ENCODE data around the gene ARHGEF38.
A peak's percentile ranks its signal among the peaks of the same experiment; 100 is the strongest.

Gene ARHGEF38

GRCh38 chr4:105551965-105552746, at the start of gene ARHGEF38:
TSS of gene ARHGEF38 (plus strand) at chr4:105552620. CDS start at chr4:105552766, 146 bp downstream.
- DNase-seq = peak; percentile 1

DNA sequence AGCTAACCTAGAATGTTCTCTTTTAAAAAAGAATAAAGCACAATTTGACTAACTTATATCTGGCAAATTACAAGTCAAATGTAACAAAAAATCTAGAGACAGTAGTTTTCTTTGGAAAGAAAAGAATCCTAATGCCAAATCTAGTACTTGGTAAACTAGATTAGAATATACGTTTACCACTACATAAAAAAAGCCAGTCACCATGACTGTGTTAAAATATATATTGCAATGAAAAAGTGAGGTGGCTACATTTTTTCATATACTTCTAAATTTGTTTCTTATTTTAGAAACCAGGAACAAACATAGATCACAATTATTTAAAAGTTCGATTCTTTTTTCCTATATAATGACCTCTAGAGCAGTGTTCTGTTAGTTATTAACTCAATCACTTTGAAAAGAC, 48.9 kb upstream of the ARHGEF38 start:
- DNase-seq = no peak

- no peak for DNase-seq
Measured at GRCh38 chr4:105504744-105505143, 47.7 kb upstream of the ARHGEF38 start.

DNA sequence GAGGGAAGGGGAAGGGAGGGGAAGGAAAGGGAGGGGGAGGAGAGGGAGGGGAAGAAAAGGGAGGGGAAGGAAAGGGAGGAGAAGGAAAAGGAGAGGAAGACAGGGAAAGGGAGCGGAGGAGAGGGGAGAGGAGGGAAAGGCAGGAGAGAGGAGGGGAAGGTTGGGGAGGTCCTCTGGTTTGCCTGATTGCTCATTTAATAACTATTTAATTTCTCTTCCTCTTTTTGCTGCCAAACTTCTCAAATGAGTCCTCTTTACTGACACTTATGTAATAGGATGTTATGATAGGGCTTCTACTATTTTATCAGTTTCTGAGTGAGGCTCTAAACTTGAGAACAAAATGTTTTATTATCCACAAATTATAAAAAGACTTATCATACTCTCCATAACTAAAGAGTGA, 43.1 kb upstream of the ARHGEF38 start:
- no peak for DNase-seq

DNA sequence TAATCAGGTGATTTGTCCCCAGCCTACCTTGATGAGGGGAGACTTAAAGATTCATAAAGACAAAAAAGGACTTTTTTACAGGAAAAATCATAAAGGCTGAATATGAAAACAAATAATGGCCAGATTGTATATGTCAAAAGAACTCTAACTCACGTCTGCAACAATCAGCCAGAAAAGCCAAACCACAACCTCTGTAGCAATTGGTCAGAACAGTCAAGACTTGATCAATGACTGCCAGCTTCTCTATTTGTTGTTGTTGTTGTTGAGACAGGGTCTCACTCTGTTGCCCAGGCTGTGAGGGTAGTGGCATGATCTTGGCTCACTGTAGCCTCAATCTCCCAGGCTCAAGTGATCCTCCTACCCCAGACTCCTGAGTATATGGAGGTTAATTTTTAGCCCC, 42.7 kb upstream of the ARHGEF38 start:
- no peak for DNase-seq

DNA sequence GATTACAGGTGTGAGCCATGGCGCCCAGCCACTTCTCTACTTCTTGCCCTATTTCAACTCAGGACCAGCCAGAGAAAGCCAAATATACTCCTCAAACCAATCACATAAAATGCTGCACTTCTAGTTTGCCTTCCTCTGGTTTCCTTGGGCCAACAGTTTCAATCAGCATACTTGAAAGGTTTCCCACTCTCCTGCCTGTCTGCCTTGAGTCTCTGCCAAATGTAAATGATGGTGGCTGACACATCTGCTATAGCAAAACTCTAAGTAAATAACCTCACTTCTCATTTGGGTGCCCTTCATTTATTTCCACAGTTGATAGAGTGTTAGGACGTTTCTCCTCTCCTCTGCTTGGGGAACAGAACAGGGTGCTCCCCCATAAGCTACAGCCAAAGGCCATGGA, 42.2 kb upstream of the ARHGEF38 start:
- no peak for DNase-seq

GRCh38 chr4:105520819-105521790, 31.3 kb upstream of the ARHGEF38 start:
- peak; percentile 31 for DNase-seq

DNA sequence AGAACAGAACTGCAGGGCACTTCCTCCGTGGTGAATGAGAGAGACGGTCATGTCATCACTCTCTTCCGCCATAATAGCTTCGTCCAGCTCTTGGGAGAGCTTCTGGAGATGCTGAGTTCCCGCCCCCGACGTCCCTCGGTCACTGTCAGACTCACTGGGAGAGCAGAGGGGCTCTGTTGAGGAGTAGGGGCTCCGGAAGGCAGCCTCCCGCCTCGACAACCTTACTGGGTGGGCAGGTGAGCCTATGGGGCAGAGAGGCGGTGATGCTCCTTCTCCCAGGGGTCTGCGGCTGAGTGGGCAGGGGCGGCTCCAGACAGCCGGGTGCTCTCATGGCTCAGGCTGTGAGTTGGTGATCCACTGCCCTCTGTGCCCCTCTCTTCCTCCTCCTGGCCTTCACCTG, 25.8 kb upstream of the ARHGEF38 start:
- DNase-seq = no peak

DNA sequence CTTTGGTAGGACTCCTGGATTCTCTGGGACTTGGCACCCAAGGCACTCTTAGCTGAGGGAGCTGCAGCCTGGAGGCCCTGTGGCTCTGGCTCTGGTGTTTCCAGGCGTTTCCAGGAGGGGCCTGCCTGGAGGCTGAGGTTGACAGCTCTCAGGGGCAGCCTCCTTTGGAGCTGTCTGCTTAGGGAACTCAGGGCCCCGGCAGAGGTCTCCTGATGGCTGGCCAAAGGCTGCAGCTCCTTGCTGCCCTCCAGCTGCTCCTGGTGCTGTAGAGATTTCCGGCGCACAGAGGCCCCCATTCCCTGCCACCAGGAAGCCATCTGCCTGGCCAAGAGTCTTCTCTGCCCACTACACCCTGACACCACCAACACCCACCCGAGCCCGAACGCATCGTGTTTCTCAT, 25.3 kb upstream of the ARHGEF38 start:
- no peak for DNase-seq

DNA sequence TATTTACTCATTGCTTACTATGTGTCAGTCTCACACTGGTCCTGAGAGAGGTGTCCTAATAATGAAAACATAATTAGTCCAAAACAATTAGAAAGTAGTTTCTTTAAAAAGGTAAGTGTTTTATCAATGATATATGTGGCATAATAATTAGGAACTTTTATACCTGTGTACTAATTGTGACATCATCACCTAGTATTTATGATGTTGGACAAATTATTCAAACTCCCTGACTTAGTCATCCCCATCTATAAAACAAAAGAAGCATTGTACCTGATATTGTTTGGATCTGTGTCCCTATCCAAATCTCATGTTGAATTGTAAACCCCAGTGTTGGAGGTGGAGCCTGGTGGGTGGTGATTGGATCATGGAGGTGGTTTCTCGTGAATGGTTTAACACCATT, 15.8 kb upstream of the ARHGEF38 start:
- DNase-seq = no peak

DNA sequence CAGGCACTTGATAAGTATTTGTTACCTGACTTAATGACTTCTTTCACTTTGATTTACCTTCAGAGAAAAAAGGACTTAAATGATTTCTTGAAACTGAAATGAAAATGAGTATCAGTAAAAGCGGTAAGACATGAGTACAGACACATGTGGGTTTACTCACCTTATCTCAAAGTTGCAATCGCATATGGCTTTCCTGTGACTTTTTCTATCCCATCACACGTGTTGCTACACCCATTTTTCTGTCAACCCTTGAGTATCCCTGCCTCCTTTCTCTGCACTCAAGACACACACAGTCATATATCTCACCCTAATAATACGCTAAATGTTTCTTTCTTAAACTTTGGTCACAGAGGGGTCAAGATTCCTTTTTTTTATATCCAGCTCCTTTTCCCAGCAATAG, 11.0 kb upstream of the ARHGEF38 start:
- no peak for DNase-seq

DNA sequence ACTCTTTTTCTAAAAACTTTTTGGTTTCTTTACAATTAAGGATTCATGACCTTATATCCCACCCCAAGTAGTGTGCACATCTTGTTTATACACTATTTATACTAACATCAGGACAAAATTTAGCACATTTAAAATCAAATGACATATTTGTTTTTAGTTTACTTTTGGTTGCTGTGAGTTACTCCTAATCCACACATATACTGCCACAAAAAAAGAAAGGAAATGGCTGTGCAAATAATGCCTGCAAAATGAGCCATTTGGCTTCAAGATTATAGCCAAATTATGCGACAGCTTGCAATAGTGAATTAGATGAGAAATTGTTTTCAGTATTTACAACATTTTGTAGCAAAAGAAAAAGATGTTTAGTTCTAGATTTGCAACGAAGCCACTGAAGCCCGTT, 10.4 kb upstream of the ARHGEF38 start:
- no peak for DNase-seq

DNA sequence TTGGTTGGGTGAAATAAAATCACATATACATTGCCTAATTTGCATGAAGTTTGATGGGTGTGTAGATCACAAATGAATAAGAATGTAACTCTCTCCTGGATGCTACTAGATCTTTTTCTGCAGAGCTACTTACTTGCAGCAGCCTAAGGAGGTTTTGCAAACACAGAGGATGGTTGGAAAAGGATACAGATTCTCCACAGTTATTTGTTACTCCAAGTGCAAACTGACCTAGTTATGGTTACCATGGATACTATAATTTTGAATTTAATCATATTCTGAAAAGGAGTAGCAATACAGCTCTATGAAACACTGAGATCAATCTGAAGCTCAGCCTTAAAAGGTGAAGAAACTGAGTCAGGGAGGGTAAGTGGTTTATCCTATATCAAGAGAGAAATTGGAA, 9.1 kb upstream of the ARHGEF38 start:
- no peak for DNase-seq

DNA sequence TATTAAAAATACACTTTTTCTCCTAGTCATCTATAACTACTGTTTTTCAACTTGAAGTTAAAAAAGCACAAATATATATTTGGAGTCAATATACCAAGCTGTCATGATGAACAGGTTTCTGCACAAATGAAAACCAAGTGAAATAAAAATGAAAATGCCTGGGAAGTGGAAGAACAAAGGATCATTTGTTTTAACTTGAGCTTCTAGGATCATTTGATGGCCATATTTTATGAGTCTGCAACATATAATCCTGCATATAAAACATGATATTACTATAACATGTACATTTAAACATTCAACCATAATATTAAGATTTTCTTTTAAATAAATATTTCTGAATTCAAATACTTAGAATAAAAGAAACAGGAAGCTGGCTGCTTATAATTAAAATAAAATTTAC, 8.5 kb upstream of the ARHGEF38 start:
- no peak for DNase-seq

- no peak for DNase-seq
Measured at GRCh38 chr4:105544520-105545286, 7.7 kb upstream of the ARHGEF38 start.

DNA sequence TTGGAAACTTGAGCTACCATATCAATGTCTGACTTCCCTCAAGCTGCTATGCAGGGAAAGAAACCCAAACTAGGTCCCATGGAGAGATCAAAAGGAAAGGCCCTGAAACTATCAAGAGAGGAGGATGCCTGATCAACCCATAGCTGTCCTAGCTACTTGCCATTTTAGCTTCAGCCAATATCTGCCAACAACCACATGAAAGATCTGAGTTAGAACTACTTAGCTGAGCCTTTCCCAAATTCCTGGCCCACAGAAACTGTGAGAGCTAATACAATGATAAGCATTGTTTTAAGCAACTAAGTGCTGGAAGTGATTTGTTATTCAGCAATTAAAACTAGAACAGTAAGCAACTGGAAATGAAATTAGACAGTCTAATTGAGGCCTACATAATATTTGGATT, 6.3 kb upstream of the ARHGEF38 start:
- DNase-seq = no peak

DNA sequence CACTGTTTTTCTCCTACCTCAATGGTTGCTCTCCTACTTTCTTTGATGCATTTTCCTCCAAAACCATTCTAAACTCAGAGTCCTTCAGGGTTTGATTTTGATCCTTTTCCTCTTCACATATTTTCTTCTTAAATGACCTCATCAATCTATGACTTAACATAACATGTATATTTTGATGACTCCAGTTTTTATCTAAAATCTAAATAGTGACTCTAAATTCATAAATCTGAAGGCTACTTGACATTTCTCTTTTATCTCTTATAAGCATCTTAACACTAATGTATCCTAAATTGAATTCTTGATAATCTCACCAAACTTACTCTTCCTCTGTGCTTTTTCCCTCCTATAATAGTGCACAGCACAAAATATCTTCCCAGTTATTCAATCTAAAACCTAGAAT, 4.7 kb upstream of the ARHGEF38 start:
- no peak for DNase-seq

DNA sequence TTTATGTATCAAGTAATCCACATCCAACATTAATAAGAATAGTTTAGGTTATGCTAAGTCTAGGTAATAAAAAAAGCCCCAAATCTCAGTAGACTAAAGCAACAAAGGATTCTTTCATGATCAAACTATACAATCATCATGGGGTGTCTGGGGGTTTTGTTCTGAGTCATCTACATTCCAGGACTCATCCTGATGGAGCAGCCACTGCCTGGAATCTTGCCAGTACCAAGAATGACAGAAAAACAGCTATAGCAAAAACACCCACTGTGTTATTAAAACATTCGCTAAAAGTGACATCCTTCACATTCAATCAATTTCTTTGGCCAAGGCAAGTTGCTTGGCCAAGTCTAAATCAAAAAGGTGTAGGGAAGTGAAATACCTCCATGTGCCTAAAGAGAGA, 3.9 kb upstream of the ARHGEF38 start:
- peak; percentile 35 for DNase-seq

- no peak for DNase-seq
Measured at GRCh38 chr4:105550641-105551040, 1.8 kb upstream of the ARHGEF38 start.

DNA sequence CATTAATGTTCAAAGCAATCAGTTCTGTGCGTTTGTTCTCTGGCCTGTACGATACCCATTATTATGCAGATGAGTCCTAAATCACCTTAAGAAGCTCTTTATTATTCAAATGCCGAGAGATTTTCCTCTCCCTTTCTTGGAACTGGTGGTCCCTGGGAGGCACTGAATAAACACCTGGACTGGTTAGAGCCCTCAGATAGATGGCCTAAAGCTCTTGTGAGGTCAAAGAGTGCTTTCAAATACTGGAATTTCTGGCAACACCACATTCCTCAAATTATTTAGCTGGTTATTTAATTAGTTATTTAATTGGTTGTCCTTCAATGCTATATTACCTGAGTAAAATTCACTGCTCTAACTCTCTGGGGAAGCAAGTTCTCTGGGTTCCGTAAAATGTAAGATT, 3.0 kb downstream of the ARHGEF38 start:
- no peak for DNase-seq

DNA sequence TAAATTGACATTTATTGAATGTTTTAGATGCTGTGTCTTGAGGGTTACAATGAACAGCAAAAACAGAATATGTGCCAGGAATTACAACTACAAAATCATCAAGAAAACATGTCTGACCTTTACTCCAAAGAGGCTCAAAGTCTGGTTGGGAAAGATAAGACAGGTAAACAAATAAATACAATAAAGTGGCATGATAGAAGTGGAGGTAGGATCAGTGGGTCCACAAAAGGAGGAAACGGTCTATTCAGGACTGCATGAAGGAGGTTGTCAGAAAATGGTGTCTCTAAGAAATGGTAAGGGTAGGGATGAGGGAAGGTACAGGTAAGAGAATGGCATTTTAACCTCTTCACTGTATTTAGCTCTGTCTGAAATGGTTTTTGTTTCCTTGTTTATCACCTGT, 3.8 kb downstream of the ARHGEF38 start:
- DNase-seq = no peak

- DNase-seq = no peak
Measured at GRCh38 chr4:105558277-105558676, 5.9 kb downstream of the ARHGEF38 start.

GRCh38 chr4:105560421-105560848, 8.0 kb downstream of the ARHGEF38 start:
- no peak for DNase-seq
